Testis (tissue), 2 donors: ENCODE data around the gene ZNF792.

Experiments used
- POLR2A ChIP-seq: fragments of 450-650 bp; IDR thresholded peaks from one replicate; pipeline ENCODE4 v1.6.1; 2017; ENCODE audit warnings: antibody characterized with exemption, mild to moderate bottlenecking, moderate library complexity
- TF ChIP-seq, protein P1 (sequence below), 3 experiments: fragments of 450-650 bp in 2 of 3; fragments of 200-600 bp in 1 of 3; sonication (generic) in 1 of 3; IDR thresholded peaks; one replicate each; pipeline ENCODE4 v1.5.1; 2016 to 2019; ENCODE audit warnings: antibody characterized with exemption in 3 of 3, mild to moderate bottlenecking in 2 of 3, moderate library complexity in 1 of 3

GRCh38 chr19:35006999-35007365 lies 43.0 kb upstream of the ZNF792 start:
- TF ChIP-seq, protein P1, sequence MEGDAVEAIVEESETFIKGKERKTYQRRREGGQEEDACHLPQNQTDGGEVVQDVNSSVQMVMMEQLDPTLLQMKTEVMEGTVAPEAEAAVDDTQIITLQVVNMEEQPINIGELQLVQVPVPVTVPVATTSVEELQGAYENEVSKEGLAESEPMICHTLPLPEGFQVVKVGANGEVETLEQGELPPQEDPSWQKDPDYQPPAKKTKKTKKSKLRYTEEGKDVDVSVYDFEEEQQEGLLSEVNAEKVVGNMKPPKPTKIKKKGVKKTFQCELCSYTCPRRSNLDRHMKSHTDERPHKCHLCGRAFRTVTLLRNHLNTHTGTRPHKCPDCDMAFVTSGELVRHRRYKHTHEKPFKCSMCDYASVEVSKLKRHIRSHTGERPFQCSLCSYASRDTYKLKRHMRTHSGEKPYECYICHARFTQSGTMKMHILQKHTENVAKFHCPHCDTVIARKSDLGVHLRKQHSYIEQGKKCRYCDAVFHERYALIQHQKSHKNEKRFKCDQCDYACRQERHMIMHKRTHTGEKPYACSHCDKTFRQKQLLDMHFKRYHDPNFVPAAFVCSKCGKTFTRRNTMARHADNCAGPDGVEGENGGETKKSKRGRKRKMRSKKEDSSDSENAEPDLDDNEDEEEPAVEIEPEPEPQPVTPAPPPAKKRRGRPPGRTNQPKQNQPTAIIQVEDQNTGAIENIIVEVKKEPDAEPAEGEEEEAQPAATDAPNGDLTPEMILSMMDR (IDR thresholded peaks at IDR 0.05): no peak
- no peak for TF ChIP-seq POLR2A
